ENCODE data around the gene THAP3. TPM values are rescaled to one million over a fixed set of nuclear protein-coding genes. Genes with fewer than 3 reads are reported as not detected.

The THAP3 gene
- total and polyA plus RNA-seq, 2 donors (not counting 1 experiment from before 2014, with no cell fraction given): 20.2 to 30.4 TPM

GRCh38 chr1:6673816-6674398, 49.2 kb downstream of the THAP3 start:
- no peaks in the 10 kb centered on the region for H3K9me3 ChIP-seq (ENCODE audit: control extremely low read depth in 1 of 3, control insufficient read depth in 2 of 3, insufficient read depth in 1 of 3, low read length in 2 of 3)
- peaks cover 4% of the 10 kb centered on the region for H3K79me2 ChIP-seq (ENCODE audit: control insufficient read depth, insufficient read depth, low read length)
- H3K4me2 ChIP-seq (replicated peaks; ENCODE audit: low read depth, low read length, poor library complexity, severe bottlenecking): no peak overlapping the region
- no peaks in the 10 kb centered on the region for H4K20me1 ChIP-seq (ENCODE audit: control insufficient read depth, insufficient read depth, low read length, poor library complexity, severe bottlenecking)
- TF ChIP-seq CTCF (IDR thresholded peaks at IDR 0.05) (no peak), EZH2 (IDR thresholded peaks at IDR 0.05; ENCODE audit: borderline replicate concordance, insufficient read depth, low read depth, low read length, poor library complexity, severe bottlenecking) (no peak)
- no peak overlapping the region for H3K4me3 ChIP-seq (ENCODE audit: control extremely low read depth in 1 of 5, extremely low read depth in 1 of 5, insufficient read depth in 1 of 5, low read depth in 2 of 5, low read length in 4 of 5)
- Mint-ChIP-seq H3K27ac (no peak overlapping the region), H3K27me3 (no peaks in the 10 kb centered on the region), H3K4me3 (no peak overlapping the region), H3K9me3 (ENCODE audit: insufficient read depth) (no peaks in the 10 kb centered on the region), H3K4me1 (no peaks in the 10 kb centered on the region)
- ChIA-PET POLR2A (no interaction called here), CTCF (no interaction called here)
- H3K4me1 ChIP-seq (ENCODE audit: control insufficient read depth in 2 of 2, insufficient read depth in 2 of 2, low read length in 2 of 2): no peaks in the 10 kb centered on the region
- ATAC-seq (ENCODE audit: low read depth): no peak
- no peak for DNase-seq
- no peak overlapping the region for H2AFZ ChIP-seq (ENCODE audit: insufficient read depth, low read depth, low read length, poor library complexity, severe bottlenecking)
- no peaks in the 10 kb centered on the region for H3K27me3 ChIP-seq (replicated peaks in 1 of 4; ENCODE audit: control extremely low read depth in 1 of 4, control insufficient read depth in 3 of 4, insufficient read depth in 4 of 4, low read length in 3 of 4)
- no peak overlapping the region for H3K27ac ChIP-seq (ENCODE audit: low read length in 2 of 2)
- 93% methylated on average over 4 of the region's 5 CpGs for WGBS (ENCODE audit: insufficient coverage)
- peaks cover 14 to 38% of the 10 kb centered on the region in 2 experiments for H3K36me3 ChIP-seq (replicated peaks in 1 of 2; ENCODE audit: control extremely low read depth in 1 of 2, control insufficient read depth in 1 of 2, extremely low read depth in 1 of 2, insufficient read depth in 2 of 2, low read length in 1 of 2)
- H3K9ac ChIP-seq (ENCODE audit: low read length): no peak overlapping the region
- intact Hi-C loops (cut with micrococcal nuclease): no loop called here

- H3K4me3 Mint-ChIP-seq: no peak overlapping the region
- TF ChIP-seq EZH2 (IDR thresholded peaks at IDR 0.05; ENCODE audit: borderline replicate concordance, insufficient read depth, low read depth, low read length, poor library complexity, severe bottlenecking): no peak
- TF ChIP-seq CTCF (IDR thresholded peaks at IDR 0.05): no peak
- CTCF ChIA-PET: no interaction called here
- Histone ChIP-seq H3K4me1 (ENCODE audit: control insufficient read depth in 2 of 2, insufficient read depth in 2 of 2, low read length in 2 of 2) (no peaks in the 10 kb centered on the region), H4K20me1 (ENCODE audit: control insufficient read depth, insufficient read depth, low read length, poor library complexity, severe bottlenecking) (no peaks in the 10 kb centered on the region), H3K4me2 (replicated peaks; ENCODE audit: low read depth, low read length, poor library complexity, severe bottlenecking) (no peak overlapping the region), H3K27ac (ENCODE audit: low read length in 2 of 2) (no peak overlapping the region), H3K79me2 (ENCODE audit: control insufficient read depth, insufficient read depth, low read length) (peaks cover 4% of the 10 kb centered on the region), H2AFZ (ENCODE audit: insufficient read depth, low read depth, low read length, poor library complexity, severe bottlenecking) (no peak overlapping the region), H3K27me3 (replicated peaks in 1 of 4; ENCODE audit: control extremely low read depth in 1 of 4, control insufficient read depth in 3 of 4, insufficient read depth in 4 of 4, low read length in 3 of 4) (no peaks in the 10 kb centered on the region), H3K36me3 (replicated peaks in 1 of 2; ENCODE audit: control extremely low read depth in 1 of 2, control insufficient read depth in 1 of 2, extremely low read depth in 1 of 2, insufficient read depth in 2 of 2, low read length in 1 of 2) (peaks cover 18 to 47% of the 10 kb centered on the region in 2 experiments), H3K9me3 (ENCODE audit: control extremely low read depth in 1 of 3, control insufficient read depth in 2 of 3, insufficient read depth in 1 of 3, low read length in 2 of 3) (no peaks in the 10 kb centered on the region), H3K9ac (ENCODE audit: low read length) (no peak overlapping the region), H3K4me3 (ENCODE audit: control extremely low read depth in 1 of 5, extremely low read depth in 1 of 5, insufficient read depth in 1 of 5, low read depth in 2 of 5, low read length in 4 of 5) (no peak overlapping the region)
- no peak for ATAC-seq (ENCODE audit: low read depth)
- POLR2A ChIA-PET: no interaction called here
- no peaks in the 10 kb centered on the region for H3K9me3 Mint-ChIP-seq (ENCODE audit: insufficient read depth)
- intact Hi-C loops (cut with micrococcal nuclease): no loop called here
- no peak for DNase-seq
- H3K27me3 Mint-ChIP-seq: no peaks in the 10 kb centered on the region
- no peak overlapping the region for H3K27ac Mint-ChIP-seq
- H3K4me1 Mint-ChIP-seq: no peaks in the 10 kb centered on the region
- no CpG with 5 or more reads among the region's 1 CpG for WGBS (ENCODE audit: insufficient coverage)
Measured at GRCh38 chr1:6674771-6675170, 50.1 kb downstream of the THAP3 start.
